ENCODE measurements around the gene NGFR.

DNA sequence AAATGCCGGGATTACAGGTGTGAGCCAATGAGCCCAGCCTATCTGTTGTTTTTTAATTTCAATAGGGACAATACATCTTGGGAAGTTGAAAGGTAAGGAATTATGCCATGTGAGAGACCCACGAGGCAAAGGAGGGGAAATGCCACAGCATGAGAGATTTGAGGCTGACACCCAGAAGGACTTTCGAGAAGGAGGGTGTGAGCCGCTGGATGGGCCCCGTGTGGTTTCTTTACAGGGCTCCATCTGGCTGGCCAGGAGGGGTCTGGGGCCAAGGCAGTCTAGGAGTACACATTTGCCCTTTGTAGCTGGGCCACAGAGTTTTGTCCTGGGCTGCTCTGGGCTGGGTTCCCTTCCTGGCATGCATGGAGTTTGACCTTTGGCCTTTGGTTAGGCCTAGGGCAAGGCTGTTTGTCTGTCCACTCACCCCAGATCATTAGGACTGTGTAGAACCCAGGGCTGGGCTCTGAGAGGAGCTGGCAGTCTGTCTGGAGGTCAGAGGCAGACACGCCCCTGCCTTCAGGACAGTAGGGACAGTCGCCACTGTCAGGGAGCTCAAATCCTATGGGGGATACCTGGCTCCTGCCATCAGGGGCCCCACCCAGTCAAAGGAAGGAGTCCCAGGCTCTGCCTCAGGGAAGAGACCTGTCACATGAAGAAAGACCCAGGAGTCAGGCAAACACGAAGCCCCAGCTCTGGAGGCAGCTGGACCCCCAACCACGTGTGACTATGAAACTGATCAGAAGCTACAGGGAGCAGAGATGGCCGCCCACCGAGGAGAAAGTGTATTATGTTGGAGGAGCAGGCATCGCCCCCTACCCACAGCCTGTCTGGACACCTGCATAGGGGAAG, 56.4 kb downstream of the NGFR start:
- TF ChIP-seq, protein P1, sequence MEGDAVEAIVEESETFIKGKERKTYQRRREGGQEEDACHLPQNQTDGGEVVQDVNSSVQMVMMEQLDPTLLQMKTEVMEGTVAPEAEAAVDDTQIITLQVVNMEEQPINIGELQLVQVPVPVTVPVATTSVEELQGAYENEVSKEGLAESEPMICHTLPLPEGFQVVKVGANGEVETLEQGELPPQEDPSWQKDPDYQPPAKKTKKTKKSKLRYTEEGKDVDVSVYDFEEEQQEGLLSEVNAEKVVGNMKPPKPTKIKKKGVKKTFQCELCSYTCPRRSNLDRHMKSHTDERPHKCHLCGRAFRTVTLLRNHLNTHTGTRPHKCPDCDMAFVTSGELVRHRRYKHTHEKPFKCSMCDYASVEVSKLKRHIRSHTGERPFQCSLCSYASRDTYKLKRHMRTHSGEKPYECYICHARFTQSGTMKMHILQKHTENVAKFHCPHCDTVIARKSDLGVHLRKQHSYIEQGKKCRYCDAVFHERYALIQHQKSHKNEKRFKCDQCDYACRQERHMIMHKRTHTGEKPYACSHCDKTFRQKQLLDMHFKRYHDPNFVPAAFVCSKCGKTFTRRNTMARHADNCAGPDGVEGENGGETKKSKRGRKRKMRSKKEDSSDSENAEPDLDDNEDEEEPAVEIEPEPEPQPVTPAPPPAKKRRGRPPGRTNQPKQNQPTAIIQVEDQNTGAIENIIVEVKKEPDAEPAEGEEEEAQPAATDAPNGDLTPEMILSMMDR (IDR thresholded peaks at IDR 0.05) = no peak
- TF ChIP-seq POLR2A (IDR thresholded peaks at IDR 0.05) (no peak), POLR2AphosphoS5 (IDR thresholded peaks at IDR 0.05) (no peak)
